Sigmoid colon (tissue), 7 donors: ENCODE data around the gene TOM1. TPM values are rescaled to one million over a fixed set of nuclear protein-coding genes. Genes with fewer than 3 reads are reported as not detected.

Experiments
- polyA plus RNA-seq, 3 donors: library from polyadenylated mRNA; stranded (reverse); fragments of 200-250 nt; gene quantifications; one replicate each; pipeline ENCODE4 v1.2.3, GENCODE V29; 2013
- small RNA-seq, 3 donors: library from RNA; depleted of rRNA; stranded (forward); fragments of <200 nt; gene quantifications; one replicate each; pipeline ENCODE3, GENCODE V24; 2016
- total RNA-seq, 4 donors: library from RNA; depleted of rRNA; stranded (reverse); fragments of >200 nt; gene quantifications; one replicate each; pipeline ENCODE4 v1.1.0, GENCODE V29; 2016
- donor health status: healthy with polysubstance abuse.
- donor health status: Bipolar disorder and iron deficiency.
- donor health status: healthy.

Gene TOM1
- total and polyA plus RNA-seq, 7 donors: 32.5 to 66.5 (median 50.8) TPM

Small RNAs within 50 kb of the gene (small RNA-seq; reads per million reads assigned to genes)
- gene MIR3909 (0.73 to 0.86 (median 0.78) reads per million in 3 donors), gene MIR6069 (0 reads per million in 3 donors)

Other genes with a start within 250 kb of the TOM1 start
- gene ISX, start 233.7 kb upstream of the TOM1 start, total RNA-seq: under 1 TPM in 1 of 4 donors, not detected in 3; 0.83 TPM
- 10 to 100 TPM; 36.0 to 73.8 (median 46.8) TPM for gene ISX, start 233.7 kb upstream of the TOM1 start, polyA plus RNA-seq
- 10 to 100 TPM; 14.8 to 20.9 (median 16.9) TPM for gene HMGXB4, start 42.4 kb upstream of the TOM1 start, total RNA-seq
- gene HMGXB4, start 42.4 kb upstream of the TOM1 start, polyA plus RNA-seq: 10 to 100 TPM in 2 of 3 donors, 1 to 10 TPM in 1; 9.7 to 11.8 (median 10.8) TPM
- 100 to 1,000 TPM in 1 of 4 donors, 10 to 100 TPM in 1, 1 to 10 TPM in 2; 5.0 to 107 (median 11.7) TPM for gene HMOX1, start 81.2 kb downstream of the TOM1 start, total RNA-seq
- 100 to 1,000 TPM in 1 of 3 donors, 10 to 100 TPM in 2; 35.5 to 138 (median 67.9) TPM for gene HMOX1, start 81.2 kb downstream of the TOM1 start, polyA plus RNA-seq
- 10 to 100 TPM in 3 of 4 donors, 1 to 10 TPM in 1; 10.0 to 15.0 (median 12.6) TPM for gene MCM5, start 100.2 kb downstream of the TOM1 start, total RNA-seq
- gene MCM5, start 100.2 kb downstream of the TOM1 start, polyA plus RNA-seq: 10 to 100 TPM in 2 of 3 donors, 1 to 10 TPM in 1; 9.9 to 42.6 (median 14.4) TPM
- 10 to 100 TPM in 3 of 4 donors, 1 to 10 TPM in 1; 6.6 to 22.8 (median 13.7) TPM for gene RASD2, start 240.9 kb downstream of the TOM1 start, total RNA-seq
- gene RASD2, start 240.9 kb downstream of the TOM1 start, polyA plus RNA-seq: 10 to 100 TPM in 2 of 3 donors, 1 to 10 TPM in 1; 8.4 to 20.6 (median 12.0) TPM